HG02885 (cell line): ENCODE measurements around the gene GDPD2.

Source experiments
- ATAC-seq: cut with Tn5 transposase; IDR thresholded peaks from one replicate; pipeline ENCODE4 v1.9.1; 2021; ENCODE audit warnings: mild to moderate bottlenecking; ENCODE audit not compliant: unreplicated experiment, poor library complexity

Gene GDPD2

DNA sequence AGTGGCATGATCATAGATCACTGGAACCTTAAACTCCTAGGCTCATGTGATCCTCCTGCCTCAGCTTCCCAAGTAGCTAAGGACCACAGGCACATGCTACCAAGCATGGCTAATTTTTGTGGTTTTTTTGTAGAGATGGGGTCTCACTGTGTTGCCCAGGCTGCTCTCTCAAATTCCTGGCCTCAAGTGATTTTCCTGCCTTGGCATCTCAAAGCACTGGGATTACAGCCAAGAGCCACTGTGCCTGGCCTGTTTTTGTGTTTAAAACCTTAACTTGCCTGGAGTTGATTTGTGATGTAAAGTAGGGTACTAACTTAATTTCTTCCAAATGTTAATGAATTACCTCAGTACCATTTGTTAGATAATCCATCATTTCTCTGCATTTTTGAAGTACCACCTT is 43.9 kb downstream of the GDPD2 start:
- no peak for ATAC-seq

DNA sequence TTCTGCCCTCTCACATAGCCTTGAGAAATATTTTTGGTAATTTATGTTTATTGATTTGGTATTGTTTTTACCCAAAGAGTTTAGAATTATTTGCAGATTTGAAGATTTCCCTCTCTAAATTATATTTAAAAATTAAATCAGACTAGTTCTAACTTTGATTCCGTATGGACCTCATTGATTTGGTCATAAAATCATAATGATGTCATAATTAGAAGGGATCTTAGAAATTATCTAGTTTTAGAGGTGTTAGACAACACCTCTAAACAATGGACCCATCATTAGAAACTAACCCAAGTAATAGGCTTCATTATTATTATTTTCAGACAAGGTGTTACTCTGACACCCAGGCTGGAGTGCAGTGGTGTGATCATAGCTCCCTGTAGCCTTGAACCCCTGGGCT is 45.6 kb downstream of the GDPD2 start:
- no peak for ATAC-seq

DNA sequence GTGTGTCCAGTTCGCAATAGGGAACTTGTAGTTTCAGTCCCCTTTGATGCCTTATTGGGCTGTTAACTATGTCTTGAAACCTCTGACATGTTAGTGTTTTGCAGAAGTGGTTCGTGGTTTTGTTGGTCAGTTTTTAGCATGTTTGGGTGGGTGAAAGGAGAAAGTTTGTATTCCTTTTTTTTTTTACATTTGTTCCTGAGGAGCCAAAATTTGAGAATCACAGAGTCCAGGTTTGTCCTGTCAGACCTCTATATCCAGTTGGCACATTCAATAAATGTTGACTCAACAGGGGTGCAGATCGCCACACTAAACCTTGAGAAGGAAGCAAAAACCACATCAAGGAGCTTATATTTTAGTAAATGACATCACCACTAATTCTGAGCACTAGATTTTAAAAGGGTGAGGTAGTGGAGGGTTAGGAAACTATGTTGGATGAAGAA is 47.8 kb downstream of the GDPD2 start:
- ATAC-seq = peak; percentile 87

DNA sequence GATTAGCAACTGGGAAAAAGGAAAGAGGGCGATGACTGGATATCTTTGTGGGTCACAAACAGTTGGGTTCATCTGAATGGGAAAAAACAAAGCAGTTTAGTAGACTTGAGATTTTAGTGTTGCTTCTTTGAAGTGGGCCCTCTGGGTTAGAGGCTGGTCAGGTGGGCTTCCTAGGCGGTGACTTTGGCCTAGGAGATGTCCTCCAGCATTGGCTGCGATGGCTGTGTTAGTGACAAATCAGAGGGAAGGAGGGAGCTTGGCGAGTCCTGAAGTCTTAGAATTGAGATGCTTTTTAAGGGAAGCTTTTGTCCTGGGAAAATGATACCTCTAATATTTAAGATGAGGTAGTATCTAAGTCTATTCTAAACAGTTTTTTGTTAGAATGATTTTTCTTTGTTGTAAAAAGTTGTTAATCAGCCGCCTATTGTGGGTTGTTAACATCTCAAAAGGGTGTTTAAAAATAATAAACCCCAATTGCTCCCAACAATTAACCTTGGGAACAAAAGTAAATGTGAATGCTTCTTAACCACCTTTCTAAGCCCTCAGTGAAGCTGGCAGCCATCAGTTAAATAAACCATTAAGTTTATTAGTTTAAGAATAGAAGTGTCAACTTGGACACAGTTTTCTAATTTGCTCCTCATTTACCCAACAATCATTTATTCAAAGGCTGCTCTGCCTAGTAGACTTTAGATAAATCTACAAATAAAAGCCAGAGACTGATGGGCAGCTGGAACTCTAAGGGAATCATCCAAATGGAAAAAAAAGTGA is 53.2 kb downstream of the GDPD2 start:
- ATAC-seq = no peak

DNA sequence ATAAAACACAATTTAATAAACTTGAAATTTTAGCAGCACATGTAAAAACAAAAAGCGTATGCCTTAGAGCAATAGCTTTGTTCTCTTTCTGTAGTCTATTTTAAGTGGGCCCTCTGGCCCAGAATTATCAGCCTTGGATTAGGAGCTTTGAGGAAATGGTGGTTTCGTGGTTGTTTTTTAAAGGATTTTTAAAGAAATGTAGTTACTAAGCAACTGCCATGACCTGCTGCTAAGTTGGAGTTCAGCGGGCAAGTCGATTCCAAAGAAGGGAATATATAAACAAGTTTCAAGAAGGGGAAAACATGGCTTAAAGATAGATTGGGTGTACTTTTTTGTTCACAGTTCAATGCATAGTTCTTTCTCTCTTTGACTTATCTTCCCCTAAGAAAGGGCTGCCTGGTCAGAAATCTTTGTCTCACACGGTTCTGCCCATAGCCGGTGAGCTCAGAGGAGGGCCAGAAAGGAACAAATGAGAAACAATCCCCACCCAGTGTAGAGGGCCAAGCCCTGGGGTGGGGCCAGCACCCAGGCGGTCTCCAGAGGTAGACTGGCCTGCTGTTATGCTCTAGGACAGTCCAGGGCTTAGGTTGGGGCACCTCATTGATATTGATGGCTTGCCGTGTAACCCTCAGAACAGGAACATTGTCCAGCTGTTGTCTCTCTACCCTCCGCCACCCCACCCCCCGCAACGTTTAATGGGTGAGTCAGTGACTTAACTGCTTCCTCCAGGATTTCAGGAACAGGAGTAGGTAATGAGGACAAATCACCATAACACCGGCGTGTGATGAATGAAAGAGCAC is 54.0 kb downstream of the GDPD2 start:
- ATAC-seq = no peak

DNA sequence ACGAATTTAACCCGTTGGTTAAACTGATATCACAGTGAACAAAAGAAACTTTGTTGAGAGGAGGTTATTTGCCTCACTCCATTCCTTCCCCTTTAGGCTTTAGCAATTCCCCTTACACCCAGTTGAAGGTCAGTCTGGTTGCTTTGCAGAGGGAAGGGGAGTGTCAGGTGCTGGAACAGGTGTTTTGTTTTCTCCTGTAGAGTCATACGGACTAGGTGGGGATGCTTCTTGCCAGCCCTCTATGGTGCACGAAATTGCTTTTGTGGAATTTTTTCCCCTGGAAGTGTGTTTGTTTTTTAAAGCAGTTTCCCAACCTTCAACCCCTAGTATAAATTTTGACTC is 54.6 kb downstream of the GDPD2 start:
- ATAC-seq = no peak

DNA sequence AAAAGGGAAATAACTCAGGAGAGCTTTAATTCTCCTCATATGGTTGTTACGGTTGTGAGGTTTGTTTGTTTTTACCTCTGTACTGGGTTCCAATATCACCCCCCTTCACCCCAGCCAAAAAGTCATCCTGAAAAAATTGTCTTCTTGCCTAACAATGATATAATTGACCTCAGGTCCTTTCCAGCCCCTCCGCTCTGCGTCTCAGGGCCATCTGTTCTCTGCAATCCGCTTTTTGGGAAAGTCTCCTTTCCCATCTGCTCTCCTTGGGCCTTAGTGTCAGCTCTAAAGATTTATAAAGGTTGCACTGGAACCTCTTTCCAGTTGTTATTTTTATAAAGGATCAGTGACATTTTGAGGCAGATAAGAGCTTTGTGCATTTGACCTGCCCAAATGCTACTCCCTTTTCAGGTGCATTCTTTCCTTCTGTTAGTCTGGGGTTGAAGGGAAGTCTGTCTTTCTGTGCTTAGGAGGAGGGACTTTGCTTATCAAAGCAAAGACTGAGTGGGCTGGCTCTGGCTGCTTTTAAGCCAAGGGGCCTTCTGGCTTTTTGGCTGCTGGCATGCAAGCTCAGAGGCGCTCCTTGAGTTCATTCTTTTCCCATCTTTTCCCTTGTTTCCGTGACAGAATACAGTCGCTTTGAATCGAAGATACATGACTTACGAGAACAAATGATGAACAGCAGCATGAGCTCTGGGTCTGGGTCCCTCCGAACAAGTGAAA is 55.6 kb downstream of the GDPD2 start:
- ATAC-seq = no peak

DNA sequence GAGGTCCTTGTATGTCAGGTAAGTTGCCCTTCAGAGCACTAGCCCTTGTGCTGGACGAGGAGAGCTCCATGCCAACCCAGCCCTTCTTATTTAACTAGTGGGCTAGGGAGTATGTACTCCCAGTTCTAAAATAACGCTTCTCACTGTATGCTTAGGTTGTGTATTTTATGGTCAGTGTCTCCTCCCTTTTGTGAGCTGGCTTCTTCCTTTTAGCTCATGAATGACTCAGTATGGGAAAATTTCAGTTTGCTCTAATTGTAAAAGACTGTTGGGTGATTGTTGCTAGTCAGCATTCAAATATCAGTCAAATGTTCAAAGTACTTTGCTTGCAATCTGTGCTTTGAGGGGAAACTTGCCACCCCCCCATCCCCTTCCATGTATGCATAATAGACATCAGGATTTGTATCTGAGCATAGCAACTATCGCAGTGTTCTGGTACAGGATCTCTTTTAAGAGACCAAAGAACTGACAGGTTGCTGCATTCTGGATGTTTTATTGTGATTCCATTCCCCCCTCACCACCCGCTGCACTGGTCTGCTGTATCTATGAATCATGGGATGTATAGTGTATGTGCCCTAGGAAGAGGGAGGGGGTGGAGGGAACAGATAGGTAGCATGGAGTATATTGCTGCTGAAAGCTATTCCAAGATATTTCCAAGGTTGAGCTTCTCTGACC is 56.3 kb downstream of the GDPD2 start:
- no peak for ATAC-seq

DNA sequence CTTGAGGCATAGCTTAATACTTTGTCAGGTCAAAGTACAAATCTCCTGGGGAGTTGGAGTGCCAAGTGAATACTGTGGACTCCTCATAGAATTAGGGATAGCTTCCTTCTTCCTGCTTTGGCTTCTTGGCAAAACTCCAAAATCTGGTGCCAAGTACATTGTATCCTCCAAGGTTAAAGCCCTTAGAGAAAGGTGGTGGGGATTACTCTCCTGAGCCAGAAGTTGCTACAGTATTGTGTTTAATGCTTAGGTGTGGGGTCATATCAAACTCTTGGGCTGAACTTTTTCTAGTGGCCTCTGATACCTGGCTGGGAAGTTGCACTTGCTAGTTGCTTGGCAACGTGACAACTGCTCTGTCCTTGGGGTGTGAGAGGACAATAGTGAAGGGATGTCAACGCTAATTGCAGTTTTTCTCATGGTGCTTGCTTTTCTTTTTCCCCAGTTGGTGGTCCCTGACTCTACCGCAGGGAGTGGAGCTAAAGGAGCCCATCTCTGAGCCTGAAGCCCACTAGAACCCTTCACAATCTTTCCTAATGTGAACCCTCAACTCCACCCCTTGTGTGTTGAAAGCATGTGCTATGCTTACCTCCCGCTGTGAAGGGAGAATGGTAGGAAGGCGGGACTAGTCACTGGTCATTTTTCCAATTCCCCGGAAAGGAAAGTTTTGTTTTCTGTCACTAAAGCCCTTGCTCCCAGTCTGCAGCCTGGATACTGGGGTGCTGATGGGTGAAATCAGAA is 57.0 kb downstream of the GDPD2 start:
- no peak for ATAC-seq

DNA sequence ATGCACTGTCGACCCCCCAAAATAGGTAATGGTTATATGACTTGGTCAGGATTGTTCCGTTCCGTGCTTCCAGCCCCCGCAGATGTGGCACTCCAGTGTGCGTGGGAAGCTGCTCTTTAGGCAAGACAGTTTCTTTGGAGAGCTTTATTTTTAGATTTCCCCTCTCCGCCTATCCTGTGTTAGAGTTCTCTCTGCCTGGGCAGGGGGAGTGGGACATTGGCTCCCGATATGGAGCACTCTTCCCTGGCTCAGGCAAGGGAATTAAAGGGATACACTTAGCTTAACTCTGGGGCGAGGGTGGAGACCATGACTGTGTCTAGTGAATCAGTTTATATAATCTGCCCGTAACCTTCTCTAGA is 57.5 kb downstream of the GDPD2 start:
- ATAC-seq = no peak

DNA sequence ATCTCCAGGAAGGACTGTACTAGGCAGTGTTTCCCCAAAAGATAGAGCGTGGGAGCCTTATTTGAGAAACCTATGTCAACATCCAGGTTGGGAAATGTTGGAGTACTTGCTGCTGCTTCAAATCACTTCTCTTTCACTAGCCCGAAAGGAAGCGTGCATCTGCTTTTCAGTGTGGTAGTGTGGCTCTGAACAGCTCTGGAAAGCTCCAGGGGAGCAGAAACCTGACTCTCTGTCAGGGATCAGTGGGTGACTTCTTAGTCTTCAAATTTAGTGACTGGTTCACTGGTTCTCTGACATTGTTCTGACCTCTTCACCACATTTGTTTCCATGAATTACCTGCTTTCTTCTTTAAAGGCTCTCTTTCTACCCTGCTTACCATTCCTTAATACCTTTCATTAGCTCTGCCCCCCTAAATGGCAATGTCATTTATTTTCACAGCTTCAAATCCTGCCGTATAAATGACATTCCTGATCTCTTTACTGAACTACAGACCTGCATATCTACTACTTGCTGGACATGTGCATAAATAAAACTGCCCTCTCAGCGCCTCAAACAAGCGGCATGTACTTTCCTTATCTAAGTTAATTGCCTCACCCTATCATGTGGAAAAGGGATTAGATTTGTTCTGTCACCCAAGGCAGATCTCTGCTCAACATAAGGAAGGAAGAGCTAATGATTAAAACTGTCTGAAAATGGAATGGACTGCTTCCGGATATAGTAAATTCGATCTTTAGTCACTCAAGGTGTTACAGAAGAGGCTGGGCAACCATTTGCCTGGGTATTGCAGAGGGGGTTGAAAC is 58.6 kb downstream of the GDPD2 start:
- ATAC-seq = no peak

DNA sequence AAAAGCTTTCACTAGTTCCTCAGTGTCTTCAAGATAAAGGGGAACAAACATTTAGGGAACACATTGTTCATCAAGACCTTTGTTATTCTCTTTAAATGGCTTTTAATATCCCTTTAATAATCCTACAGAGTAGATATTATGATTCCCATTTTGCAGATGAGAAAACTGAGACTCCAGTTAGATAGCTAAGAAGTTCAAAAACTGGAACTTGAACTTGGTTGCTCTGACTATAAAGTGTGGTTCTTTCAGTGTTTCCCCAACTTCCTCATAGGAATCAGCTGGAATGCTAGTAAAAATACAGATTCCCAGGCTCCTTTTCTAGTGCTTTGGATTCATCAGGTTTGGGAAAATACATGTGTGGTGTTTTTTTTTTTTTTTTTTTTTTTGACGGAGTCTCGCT is 59.2 kb downstream of the GDPD2 start:
- no peak for ATAC-seq
